ENCODE data around the gene MGAT4A. TPM values are rescaled to one million over a fixed set of nuclear protein-coding genes. Genes with fewer than 3 reads are reported as not detected.
"Not testable (repeated sequence)": the region's sequence is repeated elsewhere in the genome, so short reads cannot be mapped to it uniquely, and the experiment has no call there.

Gene MGAT4A
- total and polyA plus RNA-seq, 8 donors = 14.1 to 72.1 (median 56.7) TPM

DNA sequence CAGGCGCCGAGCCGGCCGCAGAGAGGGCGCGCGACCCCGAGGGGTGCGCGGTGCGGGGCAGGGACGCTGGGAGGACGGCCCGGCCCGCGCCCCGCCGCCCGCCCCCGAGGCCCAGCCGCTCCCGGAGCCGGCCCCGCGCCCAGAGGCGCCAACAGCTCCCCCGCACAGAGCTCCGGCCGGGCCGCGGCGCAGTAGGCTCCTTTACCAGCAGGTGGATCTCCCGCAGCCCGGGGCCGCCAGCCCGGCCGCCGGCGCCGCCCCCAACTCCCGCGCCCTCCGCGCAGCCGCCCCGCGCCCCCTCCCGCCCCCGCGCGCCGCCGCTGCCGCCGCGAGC is 258 bp downstream of the MGAT4A start:
- Histone ChIP-seq H3K27me3 (no peaks in the 10 kb centered on the region), H3K27ac (peak overlapping the region; percentile 75 to 92 (median 88)), H3K9me3 (no peaks in the 10 kb centered on the region), H3K4me1 (peaks cover 12 to 44% (median 24%) of the 10 kb centered on the region in 3 donors), H3K36me3 (no peaks in the 10 kb centered on the region), H3K4me3 (peak overlapping the region; percentile 62 to 86 (median 77))
- ATAC-seq (peak; percentile 6 to 52 (median 18)), DNase-seq (peak in 5 of 6 donors; percentile 59 to 84 (median 62)), FAIRE-seq (no peak)
- TF ChIP-seq, protein P1, sequence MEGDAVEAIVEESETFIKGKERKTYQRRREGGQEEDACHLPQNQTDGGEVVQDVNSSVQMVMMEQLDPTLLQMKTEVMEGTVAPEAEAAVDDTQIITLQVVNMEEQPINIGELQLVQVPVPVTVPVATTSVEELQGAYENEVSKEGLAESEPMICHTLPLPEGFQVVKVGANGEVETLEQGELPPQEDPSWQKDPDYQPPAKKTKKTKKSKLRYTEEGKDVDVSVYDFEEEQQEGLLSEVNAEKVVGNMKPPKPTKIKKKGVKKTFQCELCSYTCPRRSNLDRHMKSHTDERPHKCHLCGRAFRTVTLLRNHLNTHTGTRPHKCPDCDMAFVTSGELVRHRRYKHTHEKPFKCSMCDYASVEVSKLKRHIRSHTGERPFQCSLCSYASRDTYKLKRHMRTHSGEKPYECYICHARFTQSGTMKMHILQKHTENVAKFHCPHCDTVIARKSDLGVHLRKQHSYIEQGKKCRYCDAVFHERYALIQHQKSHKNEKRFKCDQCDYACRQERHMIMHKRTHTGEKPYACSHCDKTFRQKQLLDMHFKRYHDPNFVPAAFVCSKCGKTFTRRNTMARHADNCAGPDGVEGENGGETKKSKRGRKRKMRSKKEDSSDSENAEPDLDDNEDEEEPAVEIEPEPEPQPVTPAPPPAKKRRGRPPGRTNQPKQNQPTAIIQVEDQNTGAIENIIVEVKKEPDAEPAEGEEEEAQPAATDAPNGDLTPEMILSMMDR (IDR thresholded peaks at IDR 0.05) = no peak
- intact Hi-C loops (cut with DNase I) = no loop called here
- WGBS, 2 donors = 1% methylated on average over 21 to 56 of the region's 56 CpGs

DNA sequence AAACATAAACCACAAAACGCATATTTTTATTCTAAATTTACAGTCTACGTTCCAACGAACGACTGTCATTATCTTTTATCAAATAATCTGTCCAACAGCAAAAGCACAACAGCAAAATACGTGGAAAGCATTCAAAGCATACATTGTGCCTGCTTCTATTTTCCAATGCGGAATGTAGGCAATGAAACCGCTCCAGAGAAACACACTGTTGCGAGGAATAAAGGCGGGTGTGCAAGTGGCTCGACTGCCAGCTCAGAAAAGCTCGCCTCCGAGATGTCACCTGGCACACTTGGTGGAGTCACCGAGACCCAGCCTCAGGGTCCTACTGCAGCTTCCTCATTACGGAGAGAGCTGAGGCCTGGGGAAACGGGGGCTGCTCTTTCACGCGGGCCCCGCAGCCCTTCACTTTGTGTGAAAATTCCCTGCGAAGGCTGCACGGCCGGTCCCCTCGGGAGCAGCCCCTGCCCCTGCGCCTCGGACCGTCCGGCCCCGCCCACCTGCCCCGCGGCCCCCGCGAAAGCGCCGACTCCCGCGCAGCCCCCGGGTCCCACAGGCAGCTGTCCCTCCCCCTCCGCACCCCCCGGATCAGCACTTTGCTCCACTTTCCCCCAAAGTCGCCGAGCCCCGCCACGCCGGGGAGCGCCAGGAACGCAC is 752 bp downstream of the MGAT4A start:
- DNase-seq (peak; percentile 57 to 85 (median 70)), ATAC-seq (peak; percentile 47 to 64 (median 60)), FAIRE-seq (no peak)
- 1 to 2% methylated on average over 28 to 45 of the region's 45 CpGs for WGBS, 2 donors
- H3K4me1 ChIP-seq = peaks cover 15 to 48% (median 28%) of the 10 kb centered on the region in 3 donors
- intact Hi-C loops (cut with DNase I) = no loop called here
- no peaks in the 10 kb centered on the region for H3K27me3 ChIP-seq
- H3K9me3 ChIP-seq = no peaks in the 10 kb centered on the region
- peak overlapping the region; percentile 75 to 92 (median 88) for H3K27ac ChIP-seq
- TF ChIP-seq, protein P1 (IDR thresholded peaks at IDR 0.05) = no peak
- no peaks in the 10 kb centered on the region for H3K36me3 ChIP-seq
- peak overlapping the region; percentile 62 to 86 (median 77) for H3K4me3 ChIP-seq

DNA sequence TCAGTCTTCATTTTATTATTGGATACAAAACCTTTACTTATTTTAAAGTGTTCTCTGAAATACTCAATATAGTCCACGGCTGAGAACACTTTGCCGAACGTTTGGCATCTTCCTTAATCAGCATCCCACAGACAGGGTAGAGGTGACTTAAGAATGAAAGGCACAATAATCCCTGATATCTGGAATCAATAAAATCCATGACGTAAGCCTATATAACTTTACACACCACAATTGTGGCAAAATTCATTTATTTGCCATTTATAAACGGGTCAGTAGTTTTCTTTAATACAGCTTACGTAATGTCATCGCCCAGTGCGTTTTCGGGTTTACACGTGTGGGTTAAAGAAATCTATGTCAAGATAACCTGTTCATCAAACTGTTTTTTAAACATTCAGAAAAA is 1.3 kb downstream of the MGAT4A start:
- TF ChIP-seq, protein P1 (IDR thresholded peaks at IDR 0.05) = no peak
- DNase-seq = no peak
- ATAC-seq = peak in 1 of 4 donors; percentile 2
- Histone ChIP-seq H3K4me1 (peaks cover 21 to 54% (median 34%) of the 10 kb centered on the region in 3 donors), H3K36me3 (no peaks in the 10 kb centered on the region), H3K9me3 (no peaks in the 10 kb centered on the region), H3K4me3 (peak overlapping the region; percentile 62 to 86 (median 77)), H3K27ac (peak overlapping the region; percentile 75 to 92 (median 88)), H3K27me3 (no peaks in the 10 kb centered on the region)
- intact Hi-C loops (cut with DNase I) = no loop called here
- whole genome bisulfite sequencing, 2 donors = 9 to 13% methylated on average over 10 of the region's 10 CpGs
- no peak for FAIRE-seq

DNA sequence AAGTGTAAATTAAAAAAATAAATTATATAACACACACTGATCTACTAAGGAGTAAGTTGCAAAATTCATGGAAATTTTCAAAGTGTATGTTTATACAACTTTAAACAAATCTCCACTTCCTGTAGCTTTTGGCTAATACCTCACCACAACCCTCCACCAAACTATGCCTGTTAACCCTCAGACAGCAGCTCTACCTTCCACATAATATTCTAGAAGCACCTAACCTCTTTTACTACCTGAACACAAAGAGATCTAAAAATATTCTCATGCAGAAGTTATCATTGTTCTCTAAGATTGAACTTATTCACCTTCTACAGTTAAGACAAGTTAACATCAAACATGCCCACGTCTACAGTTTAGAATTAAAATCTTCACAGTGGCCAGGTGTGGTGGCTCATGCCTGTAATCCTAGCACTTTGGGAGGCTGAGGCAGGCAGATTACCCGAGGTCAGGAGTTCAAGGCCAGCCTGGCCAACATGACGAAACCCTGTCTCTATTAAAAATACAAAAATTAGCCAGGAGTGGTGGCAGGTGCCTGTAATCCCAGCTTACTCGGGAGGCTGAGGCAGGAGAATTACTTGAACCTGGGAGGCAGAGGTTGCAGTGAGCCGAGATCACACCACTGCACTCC is 2.7 kb downstream of the MGAT4A start:
- H3K9me3 ChIP-seq; H3K27me3 ChIP-seq; ATAC-seq; intact Hi-C loops (cut with DNase I); H3K36me3 ChIP-seq; DNase-seq; FAIRE-seq: not testable (repeated sequence)
- H3K27ac ChIP-seq = peak overlapping the region; percentile 18 to 92 (median 38)
- H3K4me1 ChIP-seq = peaks cover 30 to 58% (median 44%) of the 10 kb centered on the region in 3 donors
- peak overlapping the region in 2 of 4 donors; percentile 84 to 86 for H3K4me3 ChIP-seq
- 22 to 29% methylated on average over 5 of the region's 5 CpGs for WGBS, 2 donors

DNA sequence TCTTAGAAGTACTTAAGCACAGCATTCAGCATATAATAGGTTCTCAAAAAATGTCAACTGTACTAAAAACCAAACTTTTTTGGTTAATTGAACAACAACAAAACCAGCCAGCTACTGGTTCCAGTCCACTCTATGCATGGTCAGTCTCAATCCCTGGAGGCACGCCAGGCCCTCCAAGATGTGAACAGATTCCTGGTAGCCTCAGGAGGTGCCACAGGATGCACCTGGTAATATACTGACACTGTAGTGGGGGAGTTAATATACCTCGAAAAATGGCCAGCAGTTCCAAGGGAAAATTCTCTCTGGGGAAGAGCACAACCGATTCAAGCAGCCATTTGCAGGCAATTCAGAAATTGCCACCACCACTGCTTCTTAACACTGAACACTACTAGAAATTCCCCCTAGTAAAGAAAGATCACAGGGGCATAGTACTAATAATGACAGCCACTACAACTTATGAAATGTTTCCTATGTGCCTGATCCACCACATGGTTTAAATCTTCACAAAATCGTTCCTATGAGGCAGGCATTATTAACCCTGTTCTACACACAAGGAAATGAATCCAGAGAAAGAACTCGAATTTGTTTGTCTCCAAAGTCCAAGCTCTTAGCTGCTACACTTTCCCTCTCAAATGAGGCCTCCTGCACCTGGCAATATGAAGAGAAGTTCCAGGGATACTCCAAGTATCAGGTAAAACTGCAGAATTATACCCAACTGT is 3.4 kb downstream of the MGAT4A start:
- Histone ChIP-seq H3K27ac (peak overlapping the region; percentile 18 to 92 (median 38)), H3K4me1 (peaks cover 30 to 52% (median 44%) of the 10 kb centered on the region in 3 donors), H3K9me3 (no peaks in the 10 kb centered on the region), H3K4me3 (peak overlapping the region in 2 of 4 donors; percentile 84 to 86), H3K36me3 (no peaks in the 10 kb centered on the region), H3K27me3 (no peaks in the 10 kb centered on the region)
- DNase-seq (peak in 1 of 6 donors; percentile 53), FAIRE-seq (no peak), ATAC-seq (no peak)
- TF ChIP-seq, protein P1 (IDR thresholded peaks at IDR 0.05) = no peak
- intact Hi-C loops (cut with DNase I) = no loop called here
- WGBS, 2 donors = 25 to 31% methylated on average over 5 of the region's 5 CpGs
